ENCODE measurements around the gene RAP1GAP. TPM values are rescaled to one million over a fixed set of nuclear protein-coding genes. Genes with fewer than 3 reads are reported as not detected.

The RAP1GAP gene
- total and polyA plus RNA-seq, 2 of the 13 experiments (the other 11 are each of a cell fraction or from before 2014, with no cell fraction given), result 11.9 to 37.5 TPM

- no peak; the same call in 1 of the 2 replicates for TF ChIP-seq ZNF362 (CRISPR knock-in tag; IDR thresholded peaks at IDR 0.05; ENCODE audit: borderline replicate concordance)
- TF ChIP-seq EEA1 (CRISPR knock-in tag; IDR thresholded peaks at IDR 0.05; ENCODE audit: borderline replicate concordance), result peak; percentile 83; the same call in 1 of the 2 replicates
- peak; percentile 64 for TF ChIP-seq FOXK1 (CRISPR knock-in tag; IDR thresholded peaks at IDR 0.05; ENCODE audit: borderline replicate concordance, low read depth)
- no peak for TF ChIP-seq ZNF367 (CRISPR knock-in tag; IDR thresholded peaks at IDR 0.05; ENCODE audit: borderline replicate concordance)
- TF ChIP-seq HMG20B (CRISPR knock-in tag; conservative IDR thresholded peaks at IDR 0.05), result peak; percentile 62
- TF ChIP-seq SP1 (IDR thresholded peaks at IDR 0.05), result no peak
- 0 out of 2 replicates have a peak, but pooled peaks have one; percentile 18 for TF ChIP-seq SP1 (CRISPR knock-in tag; IDR thresholded peaks at IDR 0.05)
- TF ChIP-seq SMAD1 (CRISPR knock-in tag; IDR thresholded peaks at IDR 0.05; ENCODE audit: borderline replicate concordance, low read depth), result peak; percentile 80; the same call in 1 of the 2 replicates
- TF ChIP-seq, protein P1, sequence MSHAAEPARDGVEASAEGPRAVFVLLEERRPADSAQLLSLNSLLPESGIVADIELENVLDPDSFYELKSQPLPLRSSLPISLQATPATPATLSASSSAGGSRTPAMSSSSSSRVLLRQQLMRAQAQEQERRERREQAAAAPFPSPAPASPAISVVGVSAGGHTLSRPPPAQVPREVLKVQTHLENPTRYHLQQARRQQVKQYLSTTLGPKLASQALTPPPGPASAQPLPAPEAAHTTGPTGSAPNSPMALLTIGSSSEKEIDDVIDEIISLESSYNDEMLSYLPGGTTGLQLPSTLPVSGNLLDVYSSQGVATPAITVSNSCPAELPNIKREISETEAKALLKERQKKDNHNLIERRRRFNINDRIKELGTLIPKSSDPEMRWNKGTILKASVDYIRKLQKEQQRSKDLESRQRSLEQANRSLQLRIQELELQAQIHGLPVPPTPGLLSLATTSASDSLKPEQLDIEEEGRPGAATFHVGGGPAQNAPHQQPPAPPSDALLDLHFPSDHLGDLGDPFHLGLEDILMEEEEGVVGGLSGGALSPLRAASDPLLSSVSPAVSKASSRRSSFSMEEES (CRISPR knock-in tag; IDR thresholded peaks at IDR 0.05), result peak; percentile 89
- peak; percentile 79; the same call in 1 of the 2 replicates for TF ChIP-seq ZMAT3 (CRISPR knock-in tag; conservative IDR thresholded peaks at IDR 0.05)
- TF ChIP-seq CAMTA2 (CRISPR knock-in tag; IDR thresholded peaks at IDR 0.05; ENCODE audit: borderline replicate concordance), result no peak; the same call in 1 of the 2 replicates
- no peak; the same call in 1 of the 2 replicates for TF ChIP-seq KDM5A (IDR thresholded peaks at IDR 0.05; ENCODE audit: borderline replicate concordance, low read length)
- no peak; the same call in 1 of the 2 replicates for TF ChIP-seq ZNF703 (CRISPR knock-in tag; IDR thresholded peaks at IDR 0.05; ENCODE audit: borderline replicate concordance)
- no peak for TF ChIP-seq HNRNPH1 (optimal IDR thresholded peaks at IDR 0.05; ENCODE audit: low read depth, low read length)
- TF ChIP-seq DDIT3 (CRISPR knock-in tag; IDR thresholded peaks at IDR 0.05), result no peak
- no peak for TF ChIP-seq HHEX (CRISPR knock-in tag; IDR thresholded peaks at IDR 0.05)
- peak; percentile 79 for TF ChIP-seq POGZ (CRISPR knock-in tag; IDR thresholded peaks at IDR 0.05)
- TF ChIP-seq KDM1A (CRISPR knock-in tag; IDR thresholded peaks at IDR 0.05), result peak; percentile 64
- peak; percentile 84; the same call in 1 of the 2 replicates for TF ChIP-seq ZNF296 (CRISPR knock-in tag; conservative IDR thresholded peaks at IDR 0.05)
- peak; percentile 48 to 73; a peak in 3 of 4 replicates for TF ChIP-seq NR2F1 (CRISPR knock-in tag; IDR thresholded peaks at IDR 0.05)
- TF ChIP-seq GABPB1 (CRISPR knock-in tag; IDR thresholded peaks at IDR 0.05), result peak; percentile 86
- TF ChIP-seq CCDC6 (CRISPR knock-in tag; IDR thresholded peaks at IDR 0.05), result peak; percentile 91; the same call in 1 of the 2 replicates
- peak; percentile 78 for TF ChIP-seq PHF20 (CRISPR knock-in tag; IDR thresholded peaks at IDR 0.05)
- no peak for TF ChIP-seq RAD51 (IDR thresholded peaks at IDR 0.05; ENCODE audit: borderline replicate concordance)
- peak; percentile 51; the same call in 1 of the 2 replicates for TF ChIP-seq ZNF749 (CRISPR knock-in tag; IDR thresholded peaks at IDR 0.05; ENCODE audit: borderline replicate concordance)
- no peak for TF ChIP-seq FOXO4 (CRISPR knock-in tag; conservative IDR thresholded peaks at IDR 0.05)
These were observed at the start of gene RAP1GAP (continued) for GRCh38 chr1:21669258-21670058.

Measured in HepG2 (cell line).